HepG2 (cell line): Measurements from ENCODE around the gene PPP2R1B. TPM values are rescaled to one million over a fixed set of nuclear protein-coding genes. Genes with fewer than 3 reads are reported as not detected.

Experiments
- ATAC-seq: fragments of 200-7000 bp; cut with Tn5 transposase; 3 replicates; pipeline ENCODE4 v1.9.1; 2020; ENCODE audit warnings: mild to moderate bottlenecking, moderate library complexity
- BruUV-seq: library from RNA; stranded (reverse); fragments of 400-500 nt; replicated peaks from 2 replicates; lab custom pipeline; 2021; lab: Mats Ljungman, UMichigan
- CTCF ChIA-PET: fragments of 300-600 bp; formaldehyde crosslinking; extraction: SDS; loops from one replicate; lab custom pipeline; 2021; ENCODE audit warnings: low total read pairs, inconsistent platforms, low intra/inter-chr PET ratio; lab: Yijun Ruan, JAX
- POLR2A ChIA-PET: fragments of 350-600 bp; sonication (Branson Sonifier 250); formaldehyde crosslinking; loops from one replicate; lab custom pipeline; 2020; ENCODE audit warnings: antibody characterized with exemption, inconsistent platforms; lab: Yijun Ruan, JAX
- DNase-seq: peaks from one replicate; pipeline ENCODE4 v3.0.0-alpha.2; 2015; ENCODE audit warnings: low spot score
- FAIRE-seq: peaks from 3 replicates; lab custom pipeline; 2011; peaks lifted over from hg19 to GRCh38; lab: Jason Lieb, UNC
- H2AFZ ChIP-seq: one replicate; pipeline ENCODE4 v1.6.1; 2011; ENCODE audit warnings: low read length, inconsistent platforms
- H3K27ac ChIP-seq: fragments of 300-600 bp; 3 replicates; pipeline ENCODE4 v1.8.0; 2011; ENCODE audit warnings: mixed run types, mild to moderate bottlenecking, mixed read lengths, low read length, inconsistent platforms; ENCODE audit not compliant: insufficient read depth; ENCODE audit errors: extremely low read length
- H3K27me3 ChIP-seq, 2 experiments: fragments of 200-600 bp in 1 of 2; 2 replicates in 1 of 2; 3 replicates in 1 of 2; pipeline versions ENCODE4 v1.6.0 to v1.8.0; 2011; ENCODE audit warnings: low read length in 2 of 2, mild to moderate bottlenecking in 2 of 2, moderate library complexity in 2 of 2, inconsistent platforms in 1 of 2; ENCODE audit not compliant: insufficient read depth in 2 of 2, control insufficient read depth in 1 of 2
- H3K36me3 ChIP-seq, 2 experiments: fragments of 200-600 bp in 1 of 2; replicated peaks in 1 of 2; 2 replicates in 1 of 2; 3 replicates in 1 of 2; pipeline versions ENCODE4 v1.5.1 to v1.8.0; 2011; ENCODE audit warnings: low read length in 2 of 2, inconsistent platforms in 1 of 2; ENCODE audit not compliant: insufficient read depth in 2 of 2, control insufficient read depth in 1 of 2
- H3K4me1 ChIP-seq: 2 replicates; pipeline ENCODE4 v1.5.1; 2012; ENCODE audit warnings: low read length, inconsistent platforms; ENCODE audit not compliant: insufficient read depth
- H3K4me2 ChIP-seq: 2 replicates; pipeline ENCODE4 v1.6.0; 2011; ENCODE audit warnings: low read depth, low read length, inconsistent platforms
- H3K4me3 ChIP-seq, 3 experiments: fragments of 200-600 bp in 1 of 3; sonication (generic), shearing (Covaris generic) in 1 of 3; replicated peaks in 1 of 3; 2 replicates each; pipeline ENCODE4 v1.5.1; 2011 to 2016; ENCODE audit warnings: low read length in 3 of 3, inconsistent platforms in 2 of 3, low read depth in 2 of 3, mild to moderate bottlenecking in 2 of 3, control low read depth in 1 of 3, mixed read lengths in 1 of 3; ENCODE audit not compliant: insufficient read depth in 1 of 3
- H3K79me2 ChIP-seq: one replicate; pipeline ENCODE4 v1.6.1; 2011; ENCODE audit warnings: low read length, inconsistent platforms; ENCODE audit not compliant: insufficient read depth
- H3K9ac ChIP-seq: 2 replicates; pipeline ENCODE4 v1.6.0; 2011; ENCODE audit warnings: mild to moderate bottlenecking, low read depth, low read length, inconsistent platforms; ENCODE audit not compliant: insufficient read depth
- H3K9me3 ChIP-seq: 2 replicates; pipeline ENCODE4 v1.5.1; 2012; ENCODE audit warnings: mild to moderate bottlenecking, low read length
- H4K20me1 ChIP-seq: 2 replicates; pipeline ENCODE4 v1.6.0; 2011; ENCODE audit warnings: inconsistent platforms, mild to moderate bottlenecking, low read length, moderate library complexity; ENCODE audit not compliant: insufficient read depth
- MAFF ChIP-seq: IDR thresholded peaks from 2 replicates; pipeline ENCODE4 v1.6.1; 2011; ENCODE audit warnings: low read depth, low read length, improper control_type of control experiment
- MAFK ChIP-seq, 2 experiments: IDR thresholded peaks in 1 of 2; conservative IDR thresholded peaks in 1 of 2; 2 replicates each; pipeline ENCODE4 v1.6.1; 2011; ENCODE audit warnings: improper control_type of control experiment in 2 of 2, low read length in 2 of 2
- ZNF446 ChIP-seq: sonication (generic); formaldehyde crosslinking; IDR thresholded peaks from 2 replicates; pipeline ENCODE4 v1.5.0; 2020; ENCODE audit warnings: mild to moderate bottlenecking, missing genetic modification reagents
- ZNF761 ChIP-seq: sonication (generic); formaldehyde crosslinking; conservative IDR thresholded peaks from 2 replicates; pipeline ENCODE4 v1.4.0; 2020; ENCODE audit warnings: mild to moderate bottlenecking, missing genetic modification reagents
- WGBS: methylation state at CpG from one replicate; pipeline ENCODE4 v1.1.6; 2017; ENCODE audit warnings: low lambda C conversion rate; 5-methylcytosine and 5-hydroxymethylcytosine counted together
- in situ Hi-C: cut with HindIII; loops from 2 replicates; pipeline ENCODE4 v1.10.0; 2017; ENCODE audit warnings: low pct_unique_long_range_greater_than_20kb; ENCODE audit not compliant: extremely low pct_ligation_motif_present
- intact Hi-C: fragments of 100-400 bp; cut with micrococcal nuclease; formaldehyde crosslinking; loops from one replicate; pipeline ENCODE4 v1.10.0; 2022; ENCODE audit not compliant: unreplicated experiment
- polyA plus RNA-seq, 8 experiments: library from polyadenylated mRNA; depleted of rRNA in 3 of 8; stranded (reverse) in 7 of 8; unstranded in 1 of 8; fragments of >200 nt; fragmentation: Illumina TruSeq in 4 of 8; extraction: Trizol in 4 of 8; gene quantifications; 2 replicates each; pipeline versions ENCODE4 v1.2.1 to v1.2.3, GENCODE V29; 2011 to 2016; ENCODE audit warnings: low read depth in 4 of 8, missing spikeins in 1 of 8, mixed read lengths in 1 of 8; ENCODE audit not compliant: insufficient read depth in 1 of 8
- total RNA-seq, 5 experiments: library from RNA; depleted of rRNA; stranded (reverse); fragments of >200 nt; fragmentation: Illumina TruSeq; extraction: Trizol; gene quantifications; 2 replicates each; pipeline ENCODE4 v1.2.3, GENCODE V29; 2016; ENCODE audit warnings: low read depth in 1 of 5

PPP2R1B gene
- total and polyA plus RNA-seq, 2 of the 13 experiments (the other 11 are each of a cell fraction or from before 2014, with no cell fraction given): 22.1 to 56.8 TPM

GRCh38 chr11:111715142-111715816, 50.9 kb downstream of the PPP2R1B start:
- intact Hi-C loops (no loop called here), in situ Hi-C loops (no loop called here)
- Histone ChIP-seq H4K20me1 (no peaks in the 10 kb centered on the region), H3K4me1 (peaks cover 13% of the 10 kb centered on the region; the same call in 1 of the 2 replicates), H3K4me2 (no peak overlapping the region), H3K79me2 (no peaks in the 10 kb centered on the region), H3K4me3 (no peak overlapping the region), H3K27me3 (no peaks in the 10 kb centered on the region), H3K27ac (no peak overlapping the region), H2AFZ (no peak overlapping the region), H3K9ac (no peak overlapping the region), H3K9me3 (no peaks in the 10 kb centered on the region), H3K36me3 (peaks cover 13 to 47% of the 10 kb centered on the region in 2 experiments)
- FAIRE-seq: no peak
- POLR2A ChIA-PET: no interaction called here
- 97% methylated on average over 5 of the region's 5 CpGs for WGBS
- TF ChIP-seq MAFF (peak; percentile 27; the same call in 1 of the 2 replicates), MAFK (conservative IDR thresholded peaks at IDR 0.05 in 1 of 2, IDR thresholded peaks at IDR 0.05 in 1 of 2; ENCODE audit: low read length in 2 of 2) (peak in 1 of 2 experiments; percentile 50; a peak in 2 of 4 replicates), ZNF761 (CRISPR knock-in tag) (no peak)
- CTCF ChIA-PET: no interaction called here
- BruUV-seq: no TSS peak
- no peak for ATAC-seq
- DNase-seq: no peak

GRCh38 chr11:111714522-111714921, 51.7 kb downstream of the PPP2R1B start:
- no peak overlapping the region for H3K27ac ChIP-seq
- peaks cover 10 to 42% of the 10 kb centered on the region in 2 experiments for H3K36me3 ChIP-seq
- ChIA-PET POLR2A (no interaction called here), CTCF (no interaction called here)
- ATAC-seq (peak; percentile 52; the same call in 2 of the 3 replicates), DNase-seq (no peak), FAIRE-seq (no peak)
- no TSS peak for BruUV-seq
- H3K9me3 ChIP-seq: no peaks in the 10 kb centered on the region
- H3K4me3 ChIP-seq: no peak overlapping the region
- intact Hi-C loops (no loop called here), in situ Hi-C loops (no loop called here)
- no peak overlapping the region for H2AFZ ChIP-seq
- H3K79me2 ChIP-seq: no peaks in the 10 kb centered on the region
- H3K4me1 ChIP-seq: peaks cover 11% of the 10 kb centered on the region; the same call in 1 of the 2 replicates
- H3K9ac ChIP-seq: no peak overlapping the region
- 71% methylated on average over 4 of the region's 4 CpGs for WGBS
- H3K4me2 ChIP-seq: no peak overlapping the region
- H4K20me1 ChIP-seq: no peaks in the 10 kb centered on the region
- no peaks in the 10 kb centered on the region for H3K27me3 ChIP-seq
- no peak for TF ChIP-seq ZNF446 (CRISPR knock-in tag)
